Hepatocyte (in vitro differentiated cells): ENCODE data around the gene TUBA1C. TPM values are rescaled to one million over a fixed set of nuclear protein-coding genes. Genes with fewer than 3 reads are reported as not detected.

ENCODE experiments used
- DNase-seq: peaks from one replicate; pipeline ENCODE4 v3.0.0-alpha.2; 2016; ENCODE audit warnings: low spot score
- H2AFZ ChIP-seq: fragments of 200-600 bp; sonication (generic); 2 replicates; pipeline ENCODE4 v1.6.0; 2016; ENCODE audit warnings: antibody characterized with exemption, mild to moderate bottlenecking
- H3K27ac ChIP-seq: fragments of 200-600 bp; sonication (generic); 2 replicates; pipeline ENCODE4 v1.5.1; 2016; ENCODE audit warnings: mild to moderate bottlenecking
- H3K27me3 ChIP-seq: fragments of 200-600 bp; sonication (generic); 2 replicates; pipeline ENCODE4 v1.6.1; 2016
- H3K36me3 ChIP-seq: fragments of 200-600 bp; sonication (generic); replicated peaks from 2 replicates; pipeline ENCODE4 v1.5.1; 2016; ENCODE audit warnings: low read depth; ENCODE audit not compliant: insufficient read depth
- H3K4me1 ChIP-seq: fragments of 200-600 bp; sonication (generic); 2 replicates; pipeline ENCODE4 v1.5.1; 2016; ENCODE audit warnings: mild to moderate bottlenecking, moderate library complexity; ENCODE audit not compliant: insufficient read depth
- H3K4me2 ChIP-seq: fragments of 200-600 bp; sonication (generic); 2 replicates; pipeline ENCODE4 v1.6.0; 2016
- H3K4me3 ChIP-seq: fragments of 200-600 bp; sonication (generic); 2 replicates; pipeline ENCODE4 v1.5.1; 2016; ENCODE audit warnings: mild to moderate bottlenecking
- H3K79me2 ChIP-seq: fragments of 200-600 bp; sonication (generic); 2 replicates; pipeline ENCODE4 v1.6.0; 2017; ENCODE audit warnings: mild to moderate bottlenecking
- H3K9me2 ChIP-seq: fragments of 200-600 bp; sonication (generic); replicated peaks from 2 replicates; pipeline ENCODE4 v1.6.0; 2017; ENCODE audit warnings: mild to moderate bottlenecking; ENCODE audit not compliant: insufficient read depth
- H3K9me3 ChIP-seq: fragments of 200-600 bp; sonication (generic); 2 replicates; pipeline ENCODE4 v1.5.1; 2016; ENCODE audit warnings: low read depth, mild to moderate bottlenecking
- H4K20me1 ChIP-seq: fragments of 200-600 bp; sonication (generic); 2 replicates; pipeline ENCODE4 v1.6.0; 2016; ENCODE audit warnings: mild to moderate bottlenecking; ENCODE audit not compliant: insufficient read depth, poor library complexity, severe bottlenecking
- EZH2 ChIP-seq: fragments of 200-600 bp; sonication (generic); IDR thresholded peaks from 2 replicates; pipeline ENCODE4 v1.6.1; 2016; ENCODE audit warnings: antibody characterized with exemption, mild to moderate bottlenecking, borderline replicate concordance
- EZH2phosphoT487 ChIP-seq: fragments of 200-600 bp; sonication (generic); IDR thresholded peaks from one replicate; pipeline ENCODE4 v1.6.1; 2018; ENCODE audit warnings: antibody characterized with exemption, mild to moderate bottlenecking, low read depth, moderate library complexity; ENCODE audit not compliant: unreplicated experiment, severe bottlenecking
- WGBS: methylation state at CpG from one replicate; pipeline ENCODE4 v1.1.6; 2016; ENCODE audit warnings: low lambda C conversion rate; ENCODE audit errors: missing lambda C conversion rate; 5-methylcytosine and 5-hydroxymethylcytosine counted together
- polyA plus RNA-seq: library from polyadenylated mRNA; unstranded; fragments of >200 nt; fragmentation: Nextera tagmentation; extraction: Ambion mirVana; gene quantifications from 2 replicates; pipeline ENCODE4 v1.2.1, GENCODE V29; 2016
- total RNA-seq: library from RNA; depleted of rRNA; stranded (reverse); fragments of >200 nt; gene quantifications from 2 replicates; pipeline ENCODE4 v1.2.3, GENCODE V29; 2014
- TF ChIP-seq, protein P1 (sequence below): fragments of 200-600 bp; sonication (generic); IDR thresholded peaks from 2 replicates; pipeline ENCODE4 v1.5.1; 2016; ENCODE audit warnings: antibody characterized with exemption, mild to moderate bottlenecking; ENCODE audit not compliant: poor library complexity

The TUBA1C gene
- total and polyA plus RNA-seq, 2 experiments from 2014 or later, result 252 to 422 TPM

DNA sequence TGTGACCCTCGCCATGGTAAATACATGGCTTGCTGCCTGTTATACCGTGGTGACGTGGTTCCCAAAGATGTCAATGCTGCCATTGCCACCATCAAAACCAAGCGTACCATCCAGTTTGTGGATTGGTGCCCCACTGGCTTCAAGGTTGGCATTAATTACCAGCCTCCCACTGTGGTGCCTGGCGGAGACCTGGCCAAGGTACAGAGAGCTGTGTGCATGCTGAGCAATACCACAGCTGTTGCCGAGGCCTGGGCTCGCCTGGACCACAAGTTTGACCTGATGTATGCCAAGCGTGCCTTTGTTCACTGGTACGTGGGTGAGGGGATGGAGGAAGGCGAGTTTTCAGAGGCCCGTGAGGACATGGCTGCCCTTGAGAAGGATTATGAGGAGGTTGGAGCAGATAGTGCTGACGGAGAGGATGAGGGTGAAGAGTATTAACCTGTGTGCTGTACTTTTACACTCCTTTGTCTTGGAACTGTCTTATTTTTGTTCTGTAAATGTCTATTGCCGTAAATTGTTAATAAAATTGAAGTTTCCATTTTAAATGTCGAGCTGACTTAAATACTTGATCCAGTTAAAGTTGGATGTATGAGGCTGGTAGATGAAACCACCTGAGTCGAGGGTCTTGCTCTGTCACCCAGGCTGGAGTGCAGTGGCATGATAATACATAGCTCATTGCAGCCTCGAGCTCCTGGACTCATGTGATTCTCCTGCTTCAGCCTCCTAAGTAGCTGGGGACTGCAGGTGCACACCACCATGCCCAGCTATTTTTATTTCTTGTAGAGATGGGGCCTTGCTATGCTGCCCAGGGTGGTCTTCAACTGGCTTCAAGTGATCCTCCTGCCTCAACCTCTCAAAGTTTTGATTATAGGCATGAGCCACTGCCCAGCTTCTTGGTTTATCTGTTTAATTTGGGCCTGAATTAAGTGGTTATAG is 8.2 kb downstream of the TUBA1C start:
- H3K27me3 ChIP-seq, result no peaks in the 10 kb centered on the region
- H2AFZ ChIP-seq, result no peak overlapping the region
- H3K27ac ChIP-seq, result no peak overlapping the region
- H3K9me3 ChIP-seq, result no peaks in the 10 kb centered on the region
- no peak for DNase-seq
- H3K4me3 ChIP-seq, result no peak overlapping the region
- H3K4me2 ChIP-seq, result no peak overlapping the region
- H3K79me2 ChIP-seq, result peaks cover 13% of the 10 kb centered on the region
- H4K20me1 ChIP-seq, result peaks cover 16% of the 10 kb centered on the region
- TF ChIP-seq, protein P1, sequence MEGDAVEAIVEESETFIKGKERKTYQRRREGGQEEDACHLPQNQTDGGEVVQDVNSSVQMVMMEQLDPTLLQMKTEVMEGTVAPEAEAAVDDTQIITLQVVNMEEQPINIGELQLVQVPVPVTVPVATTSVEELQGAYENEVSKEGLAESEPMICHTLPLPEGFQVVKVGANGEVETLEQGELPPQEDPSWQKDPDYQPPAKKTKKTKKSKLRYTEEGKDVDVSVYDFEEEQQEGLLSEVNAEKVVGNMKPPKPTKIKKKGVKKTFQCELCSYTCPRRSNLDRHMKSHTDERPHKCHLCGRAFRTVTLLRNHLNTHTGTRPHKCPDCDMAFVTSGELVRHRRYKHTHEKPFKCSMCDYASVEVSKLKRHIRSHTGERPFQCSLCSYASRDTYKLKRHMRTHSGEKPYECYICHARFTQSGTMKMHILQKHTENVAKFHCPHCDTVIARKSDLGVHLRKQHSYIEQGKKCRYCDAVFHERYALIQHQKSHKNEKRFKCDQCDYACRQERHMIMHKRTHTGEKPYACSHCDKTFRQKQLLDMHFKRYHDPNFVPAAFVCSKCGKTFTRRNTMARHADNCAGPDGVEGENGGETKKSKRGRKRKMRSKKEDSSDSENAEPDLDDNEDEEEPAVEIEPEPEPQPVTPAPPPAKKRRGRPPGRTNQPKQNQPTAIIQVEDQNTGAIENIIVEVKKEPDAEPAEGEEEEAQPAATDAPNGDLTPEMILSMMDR, result no peak
- TF ChIP-seq EZH2 (no peak), EZH2phosphoT487 (no peak)
- H3K36me3 ChIP-seq, result no peaks in the 10 kb centered on the region
- 98% methylated on average over 16 of the region's 16 CpGs for WGBS
- H3K4me1 ChIP-seq, result peaks cover 4% of the 10 kb centered on the region
- H3K9me2 ChIP-seq, result no peaks in the 10 kb centered on the region

DNA sequence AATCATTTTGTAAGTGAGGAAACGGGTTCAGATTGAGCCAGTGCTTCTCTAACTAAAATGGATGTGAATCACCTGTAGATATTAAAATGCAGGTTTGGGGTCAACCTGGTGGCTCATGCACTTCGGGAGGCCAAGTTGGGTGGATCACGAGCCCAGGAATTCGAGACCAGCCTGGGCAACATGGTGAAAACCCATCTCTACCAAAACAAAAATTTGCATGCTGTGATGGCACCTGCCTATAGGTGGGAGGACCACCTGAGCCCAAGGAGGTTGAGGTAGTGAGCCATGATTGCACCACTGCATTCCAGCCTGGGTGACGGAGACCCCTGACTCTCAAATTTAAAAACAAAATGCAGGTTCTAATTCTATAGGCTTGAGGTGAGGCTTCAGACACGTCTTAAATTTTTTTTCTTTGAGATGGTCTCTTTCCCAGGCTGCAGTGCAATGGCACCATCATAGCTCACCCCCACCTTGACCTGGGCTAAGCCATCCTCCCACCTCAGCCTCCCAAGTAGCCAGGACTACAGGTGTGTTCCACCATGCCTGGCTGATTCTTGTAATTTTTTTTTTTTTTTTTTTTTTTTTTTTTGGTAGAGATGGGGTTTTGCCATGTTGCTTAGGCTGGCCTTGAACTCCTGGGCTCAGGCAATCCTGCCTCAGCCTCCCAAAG is 9.0 kb downstream of the TUBA1C start:
- peaks cover 10% of the 10 kb centered on the region for H4K20me1 ChIP-seq
- H3K4me1 ChIP-seq, result peaks cover 2% of the 10 kb centered on the region
- H3K9me3 ChIP-seq, result no peaks in the 10 kb centered on the region
- no peaks in the 10 kb centered on the region for H3K9me2 ChIP-seq
- TF ChIP-seq, protein P1, result no peak
- TF ChIP-seq EZH2phosphoT487 (no peak), EZH2 (no peak)
- WGBS, result 93% methylated on average over 6 of the region's 6 CpGs
- H3K4me2 ChIP-seq, result no peak overlapping the region
- no peak overlapping the region for H3K4me3 ChIP-seq
- no peak overlapping the region for H3K27ac ChIP-seq
- peaks cover 9% of the 10 kb centered on the region for H3K79me2 ChIP-seq
- H3K36me3 ChIP-seq, result no peaks in the 10 kb centered on the region
- no peak overlapping the region for H2AFZ ChIP-seq
- H3K27me3 ChIP-seq, result no peaks in the 10 kb centered on the region
- no peak for DNase-seq

DNA sequence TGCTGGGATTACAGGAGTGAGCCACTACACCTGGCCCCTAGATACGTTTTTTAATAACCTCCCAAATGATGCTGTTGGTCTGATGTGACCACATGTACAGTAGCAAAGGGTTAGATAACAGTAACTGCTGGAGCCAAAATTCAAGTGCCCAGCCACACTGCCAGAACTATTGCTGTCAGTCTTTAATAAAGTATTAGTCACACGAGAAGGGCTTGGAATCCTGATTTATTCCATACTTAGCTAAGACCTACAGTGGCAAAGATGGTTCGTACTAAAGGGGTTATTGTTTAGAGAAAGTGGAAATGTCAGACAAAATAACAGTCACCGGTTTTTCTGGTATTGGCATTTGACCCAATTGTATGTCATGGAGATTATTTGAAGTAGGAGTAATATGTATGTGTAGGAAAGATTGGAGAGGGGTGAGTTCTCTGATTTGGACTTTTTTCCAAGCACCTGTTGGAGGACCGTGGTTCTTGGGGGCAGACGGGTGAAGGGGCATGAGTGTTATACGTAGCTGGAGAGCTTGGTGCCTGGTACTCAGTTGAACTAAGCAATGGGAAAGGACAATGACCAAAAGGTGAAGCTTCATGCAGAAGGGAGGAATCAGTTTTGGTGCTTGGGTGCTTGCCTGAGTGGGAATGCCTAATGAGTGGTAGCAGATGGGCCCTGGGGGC is 9.7 kb downstream of the TUBA1C start:
- TF ChIP-seq, protein P1, result no peak
- no peak for TF ChIP-seq EZH2
- no peak for TF ChIP-seq EZH2phosphoT487
- H3K9me3 ChIP-seq, result no peaks in the 10 kb centered on the region
- 91% methylated on average over 7 of the region's 7 CpGs for WGBS

More for the DNA sequence above, 9.7 kb downstream of the TUBA1C start:
- Histone ChIP-seq H2AFZ (no peak overlapping the region), H3K4me3 (no peak overlapping the region), H3K4me2 (no peak overlapping the region), H3K27ac (no peak overlapping the region), H3K79me2 (peaks cover 5% of the 10 kb centered on the region), H3K4me1 (no peaks in the 10 kb centered on the region), H3K36me3 (no peaks in the 10 kb centered on the region), H3K9me2 (no peaks in the 10 kb centered on the region), H4K20me1 (peaks cover 4% of the 10 kb centered on the region), H3K27me3 (no peaks in the 10 kb centered on the region)
- no peak for DNase-seq
